HUDEP-2 (cell line): ENCODE data around the gene FIZ1.

Experiments
- DNase-seq, 76 experiments: peaks; one replicate each; lab custom pipeline; 2025; ENCODE audit not compliant: unreplicated experiment in 76 of 76; lab: John Stamatoyannopoulos, UW

Gene FIZ1

GRCh38 chr19:55599468-55599841, at the start of gene FIZ1:
Gene FIZ1 (minus strand): TSS chr19:55599517. CDS start chr19:55597865, 1,652 bp downstream.
- peak in 75 of 76 experiments; percentile 86 to 100 (median 99) for DNase-seq

- peak in 1 of 76 experiments; percentile 37 for DNase-seq
These were observed 49.4 kb upstream of the FIZ1 start for GRCh38 chr19:55648585-55649267.

GRCh38 chr19:55647732-55648584, 48.6 kb upstream of the FIZ1 start, which contains the start of gene CCDC106:
Gene CCDC106 (plus strand): TSS chr19:55648212. CDS start chr19:55649047, 835 bp downstream.
- DNase-seq, result peak in 46 of 76 experiments; percentile 9 to 74 (median 46)

GRCh38 chr19:55646889-55647731, 47.8 kb upstream of the FIZ1 start:
- peak in 2 of 76 experiments; percentile 12 to 14 for DNase-seq

GRCh38 chr19:55645512-55645881, 46.2 kb upstream of the FIZ1 start:
- no peak for DNase-seq

GRCh38 chr19:55644842-55645511, 45.7 kb upstream of the FIZ1 start:
- no peak for DNase-seq

GRCh38 chr19:55644191-55644833, 45.0 kb upstream of the FIZ1 start:
- peak in 1 of 76 experiments; percentile 53 for DNase-seq

- DNase-seq, result peak in 4 of 76 experiments; percentile 37 to 53 (median 44)
These were observed 44.5 kb upstream of the FIZ1 start for GRCh38 chr19:55643887-55644176.

- DNase-seq, result peak in 70 of 76 experiments; percentile 15 to 85 (median 71)
These were observed 43.9 kb upstream of the FIZ1 start, which contains the start of gene ZNF581 for GRCh38 chr19:55643003-55643886. Gene ZNF581 (plus strand): TSS chr19:55643649. CDS start chr19:55644572, 923 bp downstream.

GRCh38 chr19:55642153-55643002, 43.1 kb upstream of the FIZ1 start:
- peak in 18 of 76 experiments; percentile 16 to 57 (median 32) for DNase-seq

GRCh38 chr19:55641426-55642152, 42.3 kb upstream of the FIZ1 start:
- peak in 8 of 76 experiments; percentile 18 to 65 (median 38) for DNase-seq

GRCh38 chr19:55640577-55641425, 41.5 kb upstream of the FIZ1 start, which contains the start of gene ZNF580:
Gene ZNF580 (plus strand): TSS chr19:55641002. CDS start chr19:55642509, 1,507 bp downstream.
- DNase-seq, result peak in 74 of 76 experiments; percentile 49 to 99 (median 82)

- peak in 74 of 76 experiments; percentile 59 to 99 (median 87) for DNase-seq
These were observed 40.8 kb upstream of the FIZ1 start for GRCh38 chr19:55640043-55640576.

- peak in 69 of 76 experiments; percentile 36 to 90 (median 67) for DNase-seq
These were observed 39.6 kb upstream of the FIZ1 start for GRCh38 chr19:55638864-55639359.

- no peak for DNase-seq
These were observed 38.2 kb upstream of the FIZ1 start for GRCh38 chr19:55637534-55637933.

- no peak for DNase-seq
These were observed 37.4 kb upstream of the FIZ1 start for GRCh38 chr19:55636723-55637122.
